EH (cell line): ENCODE results near the gene EVX2.

ENCODE experiments used
- DNase-seq: peaks from one replicate; pipeline ENCODE4 v3.0.0-alpha.2; 2015; ENCODE audit warnings: low read depth

Gene EVX2

GRCh38 chr2:176107731-176108181 lies 24.0 kb upstream of the EVX2 start:
- DNase-seq, result no peak

- DNase-seq, result peak; percentile 54
Measured at GRCh38 chr2:176106581-176107539, 23.1 kb upstream of the EVX2 start, which contains the start of gene HOXD11. TSS of gene HOXD11 (plus strand) at chr2:176107280. CDS start at chr2:176107356, 76 bp downstream.

- DNase-seq, result peak; percentile 16
Measured at GRCh38 chr2:176105730-176106580, 22.2 kb upstream of the EVX2 start.

- peak; percentile 51 for DNase-seq
Measured at GRCh38 chr2:176105078-176105729, 21.4 kb upstream of the EVX2 start.

GRCh38 chr2:176104316-176105077 lies 20.7 kb upstream of the EVX2 start:
- peak; percentile 94 for DNase-seq

GRCh38 chr2:176103742-176104315 lies 20.1 kb upstream of the EVX2 start:
- no peak for DNase-seq

GRCh38 chr2:176103194-176103593 lies 19.4 kb upstream of the EVX2 start:
- no peak for DNase-seq

GRCh38 chr2:176102309-176102866 lies 18.6 kb upstream of the EVX2 start:
- no peak for DNase-seq

- DNase-seq, result no peak
Measured at GRCh38 chr2:176101842-176102241, 18.1 kb upstream of the EVX2 start.

GRCh38 chr2:176101216-176101830 lies 17.6 kb upstream of the EVX2 start:
- DNase-seq, result no peak

GRCh38 chr2:176100547-176101140 lies 16.9 kb upstream of the EVX2 start:
- no peak for DNase-seq

- DNase-seq, result no peak
Measured at GRCh38 chr2:176099728-176100546, 16.2 kb upstream of the EVX2 start, which contains the start of gene HOXD12. TSS of gene HOXD12 (plus strand) at chr2:176099795. CDS start at chr2:176099802, 7 bp downstream.

- no peak for DNase-seq
Measured at GRCh38 chr2:176099159-176099727, 15.5 kb upstream of the EVX2 start.

- DNase-seq, result peak; percentile 30
Measured at GRCh38 chr2:176098366-176099158, 14.8 kb upstream of the EVX2 start.

- no peak for DNase-seq
Measured at GRCh38 chr2:176097820-176098365, 14.1 kb upstream of the EVX2 start.

GRCh38 chr2:176096986-176097819 lies 13.4 kb upstream of the EVX2 start:
- peak; percentile 78 for DNase-seq
